ENCODE data around the gene NOTCH3.

DNA sequence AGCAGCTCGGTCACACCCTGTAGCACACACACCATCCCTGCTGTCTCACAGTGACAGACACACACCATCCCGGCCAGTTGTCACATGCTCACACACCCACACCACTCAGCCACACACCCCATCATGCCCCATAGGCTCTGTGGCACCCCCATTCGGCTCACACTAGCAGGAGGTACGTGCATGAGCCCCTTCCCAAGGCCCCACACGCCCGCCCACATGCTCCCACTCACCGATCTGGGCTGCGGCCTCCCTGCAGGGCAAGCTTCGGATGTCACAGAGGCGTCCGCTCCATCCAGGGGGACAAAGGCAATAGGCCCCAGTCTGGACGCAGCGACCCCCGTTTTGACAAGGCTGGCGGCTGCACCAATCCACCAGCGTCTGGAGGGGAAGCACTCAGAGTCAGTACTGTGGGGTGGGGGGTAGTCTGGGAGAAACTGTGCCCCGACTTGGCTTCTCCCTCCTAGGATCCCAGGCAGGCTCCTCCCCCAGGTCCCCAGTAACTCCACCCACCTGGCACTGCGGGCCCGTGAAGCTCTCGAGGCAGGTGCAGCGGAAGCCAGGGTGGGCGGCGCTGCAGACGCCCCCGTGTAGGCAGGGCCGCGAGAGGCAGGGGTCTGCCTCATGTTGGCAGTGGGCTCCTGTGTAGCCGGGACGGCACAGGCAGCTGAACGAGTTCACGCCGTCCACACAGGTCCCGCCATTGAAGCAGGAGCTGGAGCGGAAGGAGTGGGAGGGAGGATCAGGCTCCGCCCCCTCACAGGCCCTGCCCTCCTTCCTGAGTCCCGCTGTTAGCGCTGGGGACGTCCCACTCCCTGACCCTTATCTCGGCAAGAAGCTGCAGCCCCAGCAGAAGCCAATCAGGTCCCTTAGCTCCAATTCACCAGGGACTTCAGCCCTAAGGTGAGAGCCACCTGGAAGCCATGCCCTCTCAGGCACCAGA lies 20.1 kb downstream of the NOTCH3 start:
- TF ChIP-seq, protein P1, sequence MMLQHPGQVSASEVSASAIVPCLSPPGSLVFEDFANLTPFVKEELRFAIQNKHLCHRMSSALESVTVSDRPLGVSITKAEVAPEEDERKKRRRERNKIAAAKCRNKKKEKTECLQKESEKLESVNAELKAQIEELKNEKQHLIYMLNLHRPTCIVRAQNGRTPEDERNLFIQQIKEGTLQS (IDR thresholded peaks at IDR 0.05) = no peak
- TF ChIP-seq SIN3A (IDR thresholded peaks at IDR 0.05; ENCODE audit: low read depth) (no peak), EZH2phosphoT487 (IDR thresholded peaks at IDR 0.05; ENCODE audit: borderline replicate concordance) (no peak), SP1 (IDR thresholded peaks at IDR 0.05; ENCODE audit: low read depth) (no peak), POLR2A (IDR thresholded peaks at IDR 0.05; ENCODE audit: borderline replicate concordance, extremely low read depth, insufficient read depth, insufficient read length) (no peak), TCF7L2 (IDR thresholded peaks at IDR 0.05; ENCODE audit: borderline replicate concordance, extremely low read depth, insufficient read depth, insufficient read length) (no peak), POLR2AphosphoS5 (IDR thresholded peaks at IDR 0.05; ENCODE audit: low read depth, low read length) (no peak), EZH2 (IDR thresholded peaks at IDR 0.05) (no peak), ZNF274 (IDR thresholded peaks at IDR 0.05; ENCODE audit: low read depth, low read length) (no peak), CBX3 (IDR thresholded peaks at IDR 0.05; ENCODE audit: low read depth) (no peak)
- TF ChIP-seq, protein P2, sequence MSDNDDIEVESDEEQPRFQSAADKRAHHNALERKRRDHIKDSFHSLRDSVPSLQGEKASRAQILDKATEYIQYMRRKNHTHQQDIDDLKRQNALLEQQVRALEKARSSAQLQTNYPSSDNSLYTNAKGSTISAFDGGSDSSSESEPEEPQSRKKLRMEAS (IDR thresholded peaks at IDR 0.05) = no peak
- TF ChIP-seq, protein P3, sequence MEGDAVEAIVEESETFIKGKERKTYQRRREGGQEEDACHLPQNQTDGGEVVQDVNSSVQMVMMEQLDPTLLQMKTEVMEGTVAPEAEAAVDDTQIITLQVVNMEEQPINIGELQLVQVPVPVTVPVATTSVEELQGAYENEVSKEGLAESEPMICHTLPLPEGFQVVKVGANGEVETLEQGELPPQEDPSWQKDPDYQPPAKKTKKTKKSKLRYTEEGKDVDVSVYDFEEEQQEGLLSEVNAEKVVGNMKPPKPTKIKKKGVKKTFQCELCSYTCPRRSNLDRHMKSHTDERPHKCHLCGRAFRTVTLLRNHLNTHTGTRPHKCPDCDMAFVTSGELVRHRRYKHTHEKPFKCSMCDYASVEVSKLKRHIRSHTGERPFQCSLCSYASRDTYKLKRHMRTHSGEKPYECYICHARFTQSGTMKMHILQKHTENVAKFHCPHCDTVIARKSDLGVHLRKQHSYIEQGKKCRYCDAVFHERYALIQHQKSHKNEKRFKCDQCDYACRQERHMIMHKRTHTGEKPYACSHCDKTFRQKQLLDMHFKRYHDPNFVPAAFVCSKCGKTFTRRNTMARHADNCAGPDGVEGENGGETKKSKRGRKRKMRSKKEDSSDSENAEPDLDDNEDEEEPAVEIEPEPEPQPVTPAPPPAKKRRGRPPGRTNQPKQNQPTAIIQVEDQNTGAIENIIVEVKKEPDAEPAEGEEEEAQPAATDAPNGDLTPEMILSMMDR (IDR thresholded peaks at IDR 0.05 in 2 of 3, conservative IDR thresholded peaks at IDR 0.05 in 1 of 3; ENCODE audit: borderline replicate concordance in 1 of 3, insufficient read depth in 1 of 3, low read depth in 2 of 3, low read length in 2 of 3) = no peak
- TF ChIP-seq, protein P4, sequence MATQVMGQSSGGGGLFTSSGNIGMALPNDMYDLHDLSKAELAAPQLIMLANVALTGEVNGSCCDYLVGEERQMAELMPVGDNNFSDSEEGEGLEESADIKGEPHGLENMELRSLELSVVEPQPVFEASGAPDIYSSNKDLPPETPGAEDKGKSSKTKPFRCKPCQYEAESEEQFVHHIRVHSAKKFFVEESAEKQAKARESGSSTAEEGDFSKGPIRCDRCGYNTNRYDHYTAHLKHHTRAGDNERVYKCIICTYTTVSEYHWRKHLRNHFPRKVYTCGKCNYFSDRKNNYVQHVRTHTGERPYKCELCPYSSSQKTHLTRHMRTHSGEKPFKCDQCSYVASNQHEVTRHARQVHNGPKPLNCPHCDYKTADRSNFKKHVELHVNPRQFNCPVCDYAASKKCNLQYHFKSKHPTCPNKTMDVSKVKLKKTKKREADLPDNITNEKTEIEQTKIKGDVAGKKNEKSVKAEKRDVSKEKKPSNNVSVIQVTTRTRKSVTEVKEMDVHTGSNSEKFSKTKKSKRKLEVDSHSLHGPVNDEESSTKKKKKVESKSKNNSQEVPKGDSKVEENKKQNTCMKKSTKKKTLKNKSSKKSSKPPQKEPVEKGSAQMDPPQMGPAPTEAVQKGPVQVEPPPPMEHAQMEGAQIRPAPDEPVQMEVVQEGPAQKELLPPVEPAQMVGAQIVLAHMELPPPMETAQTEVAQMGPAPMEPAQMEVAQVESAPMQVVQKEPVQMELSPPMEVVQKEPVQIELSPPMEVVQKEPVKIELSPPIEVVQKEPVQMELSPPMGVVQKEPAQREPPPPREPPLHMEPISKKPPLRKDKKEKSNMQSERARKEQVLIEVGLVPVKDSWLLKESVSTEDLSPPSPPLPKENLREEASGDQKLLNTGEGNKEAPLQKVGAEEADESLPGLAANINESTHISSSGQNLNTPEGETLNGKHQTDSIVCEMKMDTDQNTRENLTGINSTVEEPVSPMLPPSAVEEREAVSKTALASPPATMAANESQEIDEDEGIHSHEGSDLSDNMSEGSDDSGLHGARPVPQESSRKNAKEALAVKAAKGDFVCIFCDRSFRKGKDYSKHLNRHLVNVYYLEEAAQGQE (IDR thresholded peaks at IDR 0.05; ENCODE audit: low read depth) = no peak
